ENCODE results near the gene GUF1.
A peak's percentile ranks its signal among the peaks of the same experiment; 100 is the strongest.

Gene GUF1, protein sequence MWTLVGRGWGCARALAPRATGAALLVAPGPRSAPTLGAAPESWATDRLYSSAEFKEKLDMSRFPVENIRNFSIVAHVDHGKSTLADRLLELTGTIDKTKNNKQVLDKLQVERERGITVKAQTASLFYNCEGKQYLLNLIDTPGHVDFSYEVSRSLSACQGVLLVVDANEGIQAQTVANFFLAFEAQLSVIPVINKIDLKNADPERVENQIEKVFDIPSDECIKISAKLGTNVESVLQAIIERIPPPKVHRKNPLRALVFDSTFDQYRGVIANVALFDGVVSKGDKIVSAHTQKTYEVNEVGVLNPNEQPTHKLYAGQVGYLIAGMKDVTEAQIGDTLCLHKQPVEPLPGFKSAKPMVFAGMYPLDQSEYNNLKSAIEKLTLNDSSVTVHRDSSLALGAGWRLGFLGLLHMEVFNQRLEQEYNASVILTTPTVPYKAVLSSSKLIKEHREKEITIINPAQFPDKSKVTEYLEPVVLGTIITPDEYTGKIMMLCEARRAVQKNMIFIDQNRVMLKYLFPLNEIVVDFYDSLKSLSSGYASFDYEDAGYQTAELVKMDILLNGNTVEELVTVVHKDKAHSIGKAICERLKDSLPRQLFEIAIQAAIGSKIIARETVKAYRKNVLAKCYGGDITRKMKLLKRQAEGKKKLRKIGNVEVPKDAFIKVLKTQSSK

GRCh38 chr4:44678094-44679041 is at the start of gene GUF1:
TSS of gene GUF1 (plus strand) at chr4:44678420. CDS start at chr4:44678623, 203 bp downstream.
- DNase-seq = peak; percentile 95

DNA sequence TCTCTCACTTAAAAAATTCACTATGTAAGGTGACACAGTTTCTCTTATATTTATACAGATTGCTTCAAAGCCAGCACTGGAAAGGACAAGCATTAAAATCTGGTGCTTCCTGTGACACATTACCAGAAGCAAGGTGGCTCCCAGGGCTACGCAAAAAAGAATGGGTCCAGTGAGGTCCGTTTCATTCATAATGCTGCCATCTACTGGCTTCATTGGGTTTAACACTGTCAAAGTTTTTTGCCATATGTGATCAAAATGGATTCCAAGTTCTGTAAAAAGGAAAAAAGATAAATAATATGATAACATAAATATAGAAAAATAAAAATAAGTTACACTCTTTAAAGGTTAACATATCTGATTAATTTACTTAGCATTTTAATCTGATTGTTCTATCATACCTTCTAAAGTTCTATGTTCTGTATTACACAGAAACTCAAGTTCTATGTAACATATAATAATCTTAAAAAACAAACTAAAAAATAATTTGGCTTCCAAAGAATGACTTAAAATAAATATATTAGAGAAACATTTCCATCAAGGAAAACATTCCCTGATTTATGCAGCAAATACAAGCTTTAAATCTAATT is 48.8 kb upstream of the GUF1 start:
- DNase-seq = no peak

- DNase-seq = no peak
Observed at GRCh38 chr4:44632089-44632488, 46.1 kb upstream of the GUF1 start.

DNA sequence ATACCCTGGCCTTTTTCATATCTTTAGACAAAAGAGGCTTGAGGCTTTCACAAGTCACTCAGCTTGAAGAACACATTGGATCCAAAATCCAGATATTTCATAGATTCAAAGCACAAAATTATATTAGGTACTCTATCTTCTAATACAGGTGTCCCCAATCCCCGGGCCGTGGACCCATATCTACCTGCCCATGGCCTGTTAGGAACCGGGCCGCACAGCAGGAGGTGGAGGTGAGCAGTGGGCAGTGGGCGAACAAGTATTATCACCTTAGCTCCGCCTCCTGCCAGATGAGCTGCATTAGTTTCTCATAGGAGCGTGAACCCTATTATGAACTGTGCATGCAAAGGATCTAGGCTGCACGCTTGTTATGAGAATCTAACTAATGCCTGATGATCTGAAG is 45.5 kb upstream of the GUF1 start:
- DNase-seq = no peak

DNA sequence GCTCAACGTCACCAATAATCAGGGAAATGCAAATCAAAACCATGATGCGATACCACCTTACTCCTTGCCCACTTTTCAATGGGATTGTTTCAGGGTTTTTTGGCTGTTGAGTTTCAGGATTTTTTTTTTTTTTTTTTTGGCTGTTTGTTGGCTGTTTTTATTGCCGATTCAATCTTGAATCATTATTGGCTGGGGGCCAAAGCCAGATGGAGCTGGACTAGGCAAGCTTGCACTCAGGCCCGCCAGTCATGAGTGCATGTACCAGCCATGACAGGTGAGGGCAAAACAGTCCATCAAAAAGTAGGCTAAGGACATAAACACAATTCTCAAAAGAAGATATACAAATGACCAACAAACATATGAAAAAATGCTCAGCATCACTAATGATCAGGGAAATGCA is 40.1 kb upstream of the GUF1 start:
- no peak for DNase-seq

GRCh38 chr4:44646151-44646550 is 32.1 kb upstream of the GUF1 start:
- no peak for DNase-seq

GRCh38 chr4:44651425-44651824 is 26.8 kb upstream of the GUF1 start, which contains the start of gene YIPF7:
TSS of gene YIPF7 (minus strand) at chr4:44651625. CDS start at chr4:44650100, 1,525 bp downstream.
- DNase-seq = no peak

DNA sequence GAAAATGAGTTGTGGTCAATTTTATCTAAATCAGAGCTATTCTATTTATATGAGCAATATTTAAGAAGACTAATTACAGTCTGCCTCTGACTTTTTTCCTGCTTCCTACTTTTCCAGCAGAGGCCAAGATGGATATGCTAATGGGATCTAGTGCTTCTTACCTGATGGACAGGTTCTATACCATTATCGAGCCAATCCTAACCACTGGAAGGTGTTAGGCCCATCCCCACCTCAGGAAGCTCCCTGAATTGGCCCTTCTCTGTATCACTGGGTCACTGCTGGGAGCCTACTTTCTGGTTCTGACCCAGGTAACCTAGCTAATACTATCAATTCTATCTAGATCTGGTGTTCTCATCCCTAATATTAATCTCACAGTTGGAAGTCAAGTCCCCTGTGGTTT is 26.2 kb upstream of the GUF1 start:
- DNase-seq = no peak

DNA sequence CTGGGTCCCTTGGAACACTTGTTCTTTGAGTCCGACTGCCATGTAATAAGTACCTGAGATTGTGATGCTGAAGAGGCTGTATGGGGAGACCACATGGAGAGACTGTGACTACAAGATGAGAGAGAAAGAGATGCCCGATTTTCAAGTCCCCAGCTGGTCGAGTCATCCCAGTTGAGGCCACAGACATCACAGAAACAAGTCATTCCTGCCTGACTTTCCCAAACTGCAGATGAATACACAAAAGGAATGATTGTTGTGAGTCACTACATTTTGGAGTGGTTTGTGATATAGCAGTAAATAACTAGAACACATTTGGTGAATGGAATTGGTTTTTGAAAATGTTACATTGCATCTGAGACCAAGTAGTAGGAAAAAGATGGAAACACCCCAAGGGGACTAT is 17.8 kb upstream of the GUF1 start:
- DNase-seq = no peak

DNA sequence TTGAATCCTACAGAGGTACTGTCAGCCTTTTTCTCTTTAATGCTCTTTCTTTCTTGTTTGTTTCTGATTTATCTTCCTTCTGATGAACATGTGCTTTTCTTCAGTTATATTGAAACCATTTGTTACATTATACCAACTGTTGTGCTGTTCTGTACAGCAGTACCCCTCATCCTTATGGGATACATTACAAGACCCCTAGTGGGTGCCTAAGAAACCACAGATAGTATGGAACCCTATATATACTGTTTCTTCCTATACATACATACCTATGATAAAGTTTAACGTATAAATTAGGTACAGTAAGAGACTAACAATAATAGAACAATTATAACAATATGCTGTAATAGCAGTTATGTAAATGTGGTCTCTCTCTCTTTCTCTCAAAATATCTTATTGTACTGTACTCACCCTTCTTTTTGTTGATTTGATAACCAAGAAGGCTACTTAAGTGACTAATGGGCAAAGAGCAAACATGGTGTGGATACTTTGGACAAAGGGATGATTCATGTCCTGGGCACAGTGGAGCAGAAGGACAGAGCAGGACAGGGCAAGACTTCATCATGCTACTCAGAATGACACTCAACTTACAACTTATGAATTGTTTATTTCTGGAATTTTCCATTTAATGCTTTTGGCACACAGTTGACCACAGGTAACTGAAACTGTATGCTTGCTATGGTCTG is 16.1 kb upstream of the GUF1 start:
- no peak for DNase-seq

- no peak for DNase-seq
Observed at GRCh38 chr4:44662623-44663005, 15.6 kb upstream of the GUF1 start.

- no peak for DNase-seq
Observed at GRCh38 chr4:44663539-44664263, 14.5 kb upstream of the GUF1 start.

DNA sequence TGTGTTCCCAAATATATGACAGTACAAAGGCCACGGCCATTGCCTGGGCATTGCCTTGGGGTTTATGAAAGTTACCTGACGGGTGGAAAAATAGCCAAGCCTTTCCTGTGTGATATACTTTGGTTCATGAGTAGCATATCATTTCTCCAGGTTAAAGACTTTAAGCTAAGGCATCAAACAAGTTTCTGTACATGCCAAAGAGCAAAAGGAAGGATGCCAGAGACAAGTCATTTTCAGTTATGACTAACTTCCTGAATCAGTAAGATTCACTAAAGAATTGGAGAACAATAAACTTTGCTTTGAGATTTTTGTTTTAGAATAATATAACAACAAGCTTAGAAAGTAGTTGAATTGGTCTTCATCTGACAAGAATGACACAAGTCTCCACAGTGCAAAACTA is 9.7 kb upstream of the GUF1 start:
- no peak for DNase-seq

- no peak for DNase-seq
Observed at GRCh38 chr4:44670506-44671199, 7.6 kb upstream of the GUF1 start.

GRCh38 chr4:44671636-44672035 is 6.6 kb upstream of the GUF1 start:
- DNase-seq = no peak

GRCh38 chr4:44674471-44674870 is 3.7 kb upstream of the GUF1 start:
- no peak for DNase-seq

DNA sequence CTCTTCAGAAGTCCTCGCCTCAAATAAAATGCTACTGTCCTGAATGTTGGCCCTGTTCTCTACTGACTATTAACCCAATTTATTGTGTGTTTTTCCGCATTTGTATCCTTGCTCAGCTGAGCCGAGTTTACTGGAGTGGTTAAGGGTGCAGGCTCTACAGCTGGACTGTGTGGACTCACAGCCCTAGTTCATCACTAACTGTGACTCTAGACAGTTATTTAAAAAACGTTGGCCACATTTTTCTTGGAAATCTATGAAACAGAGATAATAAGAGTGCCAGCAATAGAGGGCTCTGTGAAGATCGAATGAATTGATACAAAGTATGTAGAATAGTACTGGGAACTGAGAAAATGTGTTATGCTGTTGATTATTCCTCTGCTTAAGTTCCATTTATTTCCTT is 2.9 kb upstream of the GUF1 start:
- no peak for DNase-seq

- no peak for DNase-seq
Observed at GRCh38 chr4:44679060-44679459, 840 bp downstream of the GUF1 start.

- DNase-seq = no peak
Observed at GRCh38 chr4:44684648-44685047, 6.4 kb downstream of the GUF1 start.

GRCh38 chr4:44700427-44700826 is 22.2 kb downstream of the GUF1 start:
- DNase-seq = no peak

DNA sequence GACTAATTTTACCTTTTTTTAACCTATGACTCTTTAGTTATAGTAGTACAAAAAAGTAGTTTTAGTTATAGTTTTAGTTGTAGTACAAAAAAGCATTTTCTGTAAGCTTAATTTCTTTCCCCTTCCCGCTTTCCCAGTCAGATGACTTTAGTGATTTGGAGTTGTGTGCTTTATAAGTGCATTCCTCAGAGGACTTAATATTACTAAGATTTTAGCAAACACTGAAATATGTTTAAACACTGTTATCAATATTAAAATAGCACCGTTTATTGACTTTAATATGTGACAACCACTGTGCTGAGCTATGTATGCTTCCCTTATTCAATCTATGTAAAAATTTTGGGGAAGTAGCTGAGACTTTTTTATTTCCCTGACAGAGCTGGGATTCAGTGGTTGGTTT is 22.8 kb downstream of the GUF1 start:
- DNase-seq = no peak

All from femur (tissue), 1 donor.